IPS DF 6.9 (cell line): ENCODE results near the gene ODAD4.

ENCODE experiments used
- DNase-seq: peaks from one replicate; pipeline ENCODE4 v3.0.0-alpha.2; 2013; ENCODE audit warnings: low read depth, low spot score
- H3K27ac ChIP-seq: one replicate; pipeline ENCODE4 v1.5.1; 2013; ENCODE audit warnings: low read length, control low read depth
- H3K27me3 ChIP-seq: 2 replicates; pipeline ENCODE4 v1.6.1; 2013; ENCODE audit warnings: mild to moderate bottlenecking, low read length; ENCODE audit not compliant: control insufficient read depth, insufficient read depth
- H3K36me3 ChIP-seq: 2 replicates; pipeline ENCODE4 v1.6.1; 2013; ENCODE audit warnings: low read length; ENCODE audit not compliant: control insufficient read depth, insufficient read depth
- H3K4me1 ChIP-seq: 2 replicates; pipeline ENCODE4 v1.6.1; 2013; ENCODE audit warnings: low read length; ENCODE audit not compliant: control insufficient read depth, insufficient read depth
- H3K4me3 ChIP-seq: 2 replicates; pipeline ENCODE4 v1.5.1; 2013; ENCODE audit warnings: mild to moderate bottlenecking, low read length
- H3K9me3 ChIP-seq: 2 replicates; pipeline ENCODE4 v1.6.1; 2013; ENCODE audit warnings: low read length, inconsistent platforms; ENCODE audit not compliant: control insufficient read depth, insufficient read depth
- WGBS: extraction: QIAGEN DNeasy Blood & Tissue Kit; methylation state at CpG from one replicate; pipeline ENCODE4 v1.1.7; 2013; ENCODE audit warnings: mixed read lengths, missing lambda C conversion rate; ENCODE audit not compliant: insufficient read length, insufficient coverage; 5-methylcytosine and 5-hydroxymethylcytosine counted together

The ODAD4 gene

DNA sequence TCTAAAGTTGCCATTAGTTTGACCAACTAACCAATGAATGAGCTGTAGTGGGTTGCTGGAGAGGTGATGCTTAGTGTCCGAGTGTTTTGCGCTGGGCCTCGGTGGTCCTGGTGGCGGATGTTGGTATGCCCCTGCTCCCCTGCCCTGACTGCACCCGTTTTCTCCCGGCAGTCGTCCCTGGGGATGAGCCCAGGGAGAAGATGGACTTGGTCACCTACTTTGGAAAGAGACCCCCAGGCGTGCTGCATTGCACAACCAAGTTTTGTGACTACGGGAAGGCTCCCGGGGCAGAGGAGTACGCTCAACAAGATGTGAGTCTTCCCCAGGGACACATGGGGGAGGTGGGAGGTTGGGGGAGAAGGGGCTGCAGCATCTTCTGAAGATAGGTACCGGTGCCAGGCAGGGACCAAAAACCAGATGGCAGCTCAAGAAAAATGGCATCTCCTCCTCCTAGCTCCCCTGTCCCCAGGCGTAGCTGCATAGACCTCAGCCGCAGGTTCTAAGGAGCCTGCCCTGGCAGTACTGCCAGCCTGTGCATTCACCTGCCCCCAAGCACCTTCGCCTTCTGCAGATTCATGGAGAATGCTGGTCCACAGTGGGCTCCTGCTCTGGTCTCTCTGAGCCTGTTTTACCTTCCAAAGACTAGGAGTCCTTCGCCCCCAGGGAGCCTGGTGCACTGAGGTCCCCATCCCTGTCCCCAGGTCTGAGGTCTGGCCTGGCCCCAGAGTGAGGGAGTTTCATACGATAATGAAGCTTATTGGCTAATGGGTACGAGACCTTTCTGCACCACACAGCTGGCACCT lies 41.5 kb downstream of the ODAD4 start:
- no peak overlapping the region for H3K27ac ChIP-seq
- H3K4me3 ChIP-seq = no peak overlapping the region
- WGBS = no CpG with 5 or more reads among the region's 18 CpGs
- H3K9me3 ChIP-seq = no peaks in the 10 kb centered on the region
- H3K27me3 ChIP-seq = no peaks in the 10 kb centered on the region
- peaks cover 51% of the 10 kb centered on the region for H3K36me3 ChIP-seq
- H3K4me1 ChIP-seq = peaks cover 2% of the 10 kb centered on the region; the same call in 1 of the 2 replicates
- DNase-seq = no peak

DNA sequence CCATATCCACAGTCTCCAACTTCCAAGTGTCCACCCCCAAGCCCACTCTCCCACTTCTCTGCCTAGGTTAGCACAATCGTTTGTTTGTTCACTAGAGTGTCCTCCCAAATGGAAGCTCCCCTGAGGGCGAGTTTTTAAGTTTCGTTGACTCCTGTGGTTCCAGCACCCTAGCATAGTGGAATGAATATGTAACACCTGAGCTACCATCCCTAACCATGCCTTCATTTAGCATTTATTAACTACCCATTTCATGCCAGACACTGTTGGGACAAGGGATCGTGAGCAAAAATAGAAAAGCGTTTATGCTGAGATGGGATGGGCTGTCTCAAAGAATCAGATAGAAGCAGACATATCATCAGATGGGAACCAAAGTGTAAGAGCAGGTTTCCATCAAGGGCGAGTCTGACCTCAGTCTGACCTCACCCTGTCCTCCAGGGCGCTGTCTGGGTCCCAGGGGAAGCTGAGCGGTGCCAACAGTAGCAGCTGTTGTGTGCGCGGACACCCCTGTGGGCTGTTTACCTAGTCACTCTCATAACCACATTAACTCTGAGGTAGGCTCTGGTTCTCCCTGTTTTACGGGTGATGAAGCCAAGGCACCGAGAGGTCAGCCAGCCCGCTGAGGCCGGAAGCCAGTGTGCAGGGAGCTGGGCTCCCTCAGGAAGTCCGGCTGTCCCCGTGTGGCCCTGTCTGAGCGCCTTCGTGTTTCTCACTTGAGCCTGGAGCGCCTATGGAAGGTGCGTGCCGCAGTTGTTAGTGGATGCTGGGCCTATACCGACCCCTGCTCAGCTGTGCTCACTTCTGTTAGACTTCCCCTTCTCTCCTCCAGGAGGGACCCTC lies 42.4 kb downstream of the ODAD4 start:
- no CpG with 5 or more reads among the region's 22 CpGs for WGBS

DNA sequence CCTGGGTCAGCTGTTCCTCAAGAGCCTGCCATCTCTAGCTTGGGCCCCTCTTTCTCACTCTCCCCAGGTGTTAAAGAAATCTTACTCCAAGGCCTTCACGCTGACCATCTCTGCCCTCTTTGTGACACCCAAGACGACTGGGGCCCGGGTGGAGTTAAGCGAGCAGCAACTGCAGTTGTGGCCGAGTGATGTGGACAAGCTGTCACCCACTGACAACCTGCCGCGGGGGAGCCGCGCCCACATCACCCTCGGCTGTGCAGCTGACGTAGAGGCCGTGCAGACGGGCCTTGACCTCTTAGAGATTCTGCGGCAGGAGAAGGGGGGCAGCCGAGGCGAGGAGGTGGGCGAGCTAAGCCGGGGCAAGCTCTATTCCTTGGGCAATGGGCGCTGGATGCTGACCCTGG lies 43.0 kb downstream of the ODAD4 start:
- Histone ChIP-seq H3K4me1 (no peaks in the 10 kb centered on the region), H3K9me3 (no peaks in the 10 kb centered on the region), H3K27ac (no peak overlapping the region), H3K4me3 (no peak overlapping the region), H3K27me3 (no peaks in the 10 kb centered on the region), H3K36me3 (peaks cover 60% of the 10 kb centered on the region)
- no peak for DNase-seq
- no CpG with 5 or more reads among the region's 19 CpGs for WGBS

More for the DNA sequence above, 42.4 kb downstream of the ODAD4 start:
- Histone ChIP-seq H3K36me3 (peaks cover 58% of the 10 kb centered on the region), H3K9me3 (no peaks in the 10 kb centered on the region), H3K4me3 (no peak overlapping the region), H3K27me3 (no peaks in the 10 kb centered on the region), H3K27ac (no peak overlapping the region), H3K4me1 (no peaks in the 10 kb centered on the region)
- DNase-seq = no peak

DNA sequence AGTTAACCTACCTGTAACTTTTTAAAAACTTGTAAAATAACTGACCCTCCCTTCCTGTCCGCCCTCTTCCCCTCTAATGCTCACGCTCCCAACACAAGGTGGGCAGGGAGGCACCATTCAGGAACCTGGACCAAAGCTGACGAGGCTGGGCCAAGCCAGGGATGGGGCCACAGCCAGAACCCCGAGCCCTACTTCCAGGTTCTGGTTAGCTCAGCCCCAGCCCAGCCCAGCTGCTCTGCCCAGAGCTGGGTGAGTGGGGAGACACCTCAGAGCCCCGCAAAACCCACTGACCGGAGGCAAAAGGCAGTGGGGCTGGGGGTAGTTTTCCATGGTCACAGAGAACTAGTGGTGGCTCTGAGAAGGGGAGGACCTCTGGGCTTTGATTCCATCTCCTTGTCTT lies 43.6 kb downstream of the ODAD4 start:
- WGBS = no CpG with 5 or more reads among the region's 6 CpGs
- Histone ChIP-seq H3K27ac (no peak overlapping the region), H3K4me1 (no peaks in the 10 kb centered on the region), H3K4me3 (no peak overlapping the region), H3K9me3 (no peaks in the 10 kb centered on the region), H3K36me3 (peaks cover 55% of the 10 kb centered on the region), H3K27me3 (no peaks in the 10 kb centered on the region)
- DNase-seq = no peak

- no CpG with 5 or more reads among the region's 5 CpGs for WGBS
- Histone ChIP-seq H3K36me3 (peaks cover 55% of the 10 kb centered on the region), H3K4me1 (no peaks in the 10 kb centered on the region)
Observed at GRCh38 chr17:41974658-41975057, 44.2 kb downstream of the ODAD4 start.

GRCh38 chr17:41975099-41976083 lies 45.0 kb downstream of the ODAD4 start:
- no CpG with 5 or more reads among the region's 9 CpGs for WGBS
- Histone ChIP-seq H3K36me3 (peaks cover 55% of the 10 kb centered on the region), H3K4me3 (no peak overlapping the region), H3K27me3 (no peaks in the 10 kb centered on the region), H3K27ac (no peak overlapping the region), H3K9me3 (no peaks in the 10 kb centered on the region), H3K4me1 (no peaks in the 10 kb centered on the region)
- DNase-seq = no peak

More at GRCh38 chr17:41974658-41975057, 44.2 kb downstream of the ODAD4 start:
- Histone ChIP-seq H3K27ac (no peak overlapping the region), H3K27me3 (no peaks in the 10 kb centered on the region), H3K9me3 (no peaks in the 10 kb centered on the region), H3K4me3 (no peak overlapping the region)
- DNase-seq = no peak

DNA sequence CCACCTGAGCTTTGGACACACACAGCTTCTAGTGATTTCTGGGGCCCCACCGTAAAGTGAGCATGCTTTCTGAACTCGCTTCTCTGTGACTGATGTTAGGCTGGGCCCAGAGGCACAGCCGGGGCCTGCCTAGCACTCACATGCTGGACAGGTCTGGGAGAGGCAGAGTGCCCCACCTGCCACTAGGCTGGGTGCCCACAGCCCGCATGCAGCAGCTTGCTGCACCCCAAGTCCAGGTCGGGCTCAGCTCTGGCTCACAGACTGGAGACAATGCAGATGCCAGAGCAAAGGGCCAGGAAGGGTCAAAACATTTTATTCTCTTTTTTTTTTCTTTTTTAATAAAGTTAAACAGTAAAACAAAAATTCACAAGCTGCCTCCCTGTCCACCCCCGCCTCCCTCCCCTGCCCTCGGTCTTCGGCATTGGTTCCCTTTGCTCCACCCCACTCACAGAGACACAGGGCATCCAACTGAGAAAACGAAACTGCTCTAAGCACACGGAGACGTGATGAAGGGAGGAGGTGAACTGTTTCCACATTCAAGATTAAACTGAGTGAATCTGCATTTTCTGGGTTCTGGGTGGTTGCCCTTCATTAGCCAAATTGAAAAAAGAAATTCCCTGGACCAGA lies 45.8 kb downstream of the ODAD4 start:
- no peaks in the 10 kb centered on the region for H3K27me3 ChIP-seq
- no peak for DNase-seq
- no peak overlapping the region for H3K27ac ChIP-seq
- no peak overlapping the region for H3K4me3 ChIP-seq
- H3K4me1 ChIP-seq = no peaks in the 10 kb centered on the region
- H3K36me3 ChIP-seq = peaks cover 55% of the 10 kb centered on the region
- no CpG with 5 or more reads among the region's 11 CpGs for WGBS
- no peaks in the 10 kb centered on the region for H3K9me3 ChIP-seq

DNA sequence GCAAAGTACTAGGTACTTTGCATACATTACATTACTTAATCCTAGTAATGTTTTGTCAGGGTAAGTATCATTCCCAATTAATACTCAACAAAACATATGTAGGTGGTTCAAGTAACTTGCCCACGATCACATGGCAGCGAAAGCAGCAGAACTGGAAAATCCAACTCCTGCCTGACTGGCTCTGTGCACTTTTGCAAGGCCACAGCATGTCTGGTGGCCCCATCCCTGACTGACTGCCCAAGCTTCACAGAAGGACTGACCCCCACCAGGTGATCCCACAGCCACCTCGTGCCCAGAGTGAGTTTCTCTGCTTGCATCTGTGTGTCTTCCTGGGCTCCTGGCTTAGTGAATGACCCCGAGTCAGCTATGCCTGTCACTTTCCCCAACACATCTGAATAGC lies 47.6 kb downstream of the ODAD4 start:
- DNase-seq = no peak
- Histone ChIP-seq H3K36me3 (peaks cover 53% of the 10 kb centered on the region), H3K4me1 (no peaks in the 10 kb centered on the region), H3K27ac (no peak overlapping the region), H3K9me3 (no peaks in the 10 kb centered on the region), H3K4me3 (no peak overlapping the region), H3K27me3 (no peaks in the 10 kb centered on the region)
- WGBS = no CpG with 5 or more reads among the region's 4 CpGs

DNA sequence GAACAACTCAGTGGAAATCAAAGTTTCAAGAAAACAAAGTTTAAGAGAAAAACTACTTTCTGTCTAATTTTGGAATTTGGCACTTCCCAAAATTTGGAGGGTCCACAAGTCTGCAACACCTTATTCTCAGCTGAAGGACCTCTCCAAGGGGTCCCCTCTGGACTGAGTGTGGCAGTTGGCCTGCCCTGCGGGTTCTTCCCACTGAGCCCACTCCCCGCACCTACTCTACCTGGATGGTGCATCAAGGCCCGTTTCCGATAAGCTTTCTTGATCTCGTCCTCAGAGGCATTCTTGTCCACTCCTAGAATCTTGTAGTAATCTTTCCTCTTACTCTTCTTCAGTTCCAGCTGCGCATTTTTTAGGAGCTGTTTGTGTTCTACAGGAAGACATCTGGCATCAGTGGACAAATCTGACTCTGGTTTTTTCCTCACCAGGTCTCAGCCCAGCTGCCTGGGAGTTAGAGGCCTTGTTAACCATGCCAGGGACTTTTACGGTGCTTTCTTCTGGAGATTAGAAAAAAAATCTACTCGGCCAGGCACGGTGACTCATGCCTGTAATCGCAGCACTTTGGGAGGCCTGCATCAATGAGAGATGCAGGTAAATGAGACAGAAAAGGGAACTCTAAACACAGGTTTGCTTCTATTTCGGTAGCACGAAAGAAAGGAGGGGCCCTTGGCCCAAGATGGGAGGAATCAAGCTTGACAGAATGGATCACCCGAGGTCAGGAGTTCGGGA lies 51.8 kb downstream of the ODAD4 start:
- no CpG with 5 or more reads among the region's 14 CpGs for WGBS
- Histone ChIP-seq H3K9me3 (no peaks in the 10 kb centered on the region), H3K27me3 (no peaks in the 10 kb centered on the region), H3K4me3 (no peak overlapping the region), H3K4me1 (no peaks in the 10 kb centered on the region), H3K36me3 (peaks cover 33% of the 10 kb centered on the region; the same call in 1 of the 2 replicates), H3K27ac (no peak overlapping the region)
- DNase-seq = no peak
